Measurements from ENCODE around the gene WBP1L.

WBP1L gene

GRCh38 chr10:102712089-102712488 lies 31.7 kb upstream of the WBP1L start:
- Histone ChIP-seq H3K36me3 (ENCODE audit: low read depth) (no peaks in the 10 kb centered on the region), H3K27ac (ENCODE audit: poor library complexity, severe bottlenecking) (no peak overlapping the region), H3K27me3 (ENCODE audit: insufficient read depth, poor library complexity, severe bottlenecking) (no peaks in the 10 kb centered on the region), H3K4me3 (ENCODE audit: severe bottlenecking) (no peak overlapping the region), H3K4me1 (ENCODE audit: insufficient read depth, poor library complexity, severe bottlenecking) (peaks cover 8% of the 10 kb centered on the region), H3K9me3 (ENCODE audit: severe bottlenecking) (no peaks in the 10 kb centered on the region)
- TF ChIP-seq, protein P1, sequence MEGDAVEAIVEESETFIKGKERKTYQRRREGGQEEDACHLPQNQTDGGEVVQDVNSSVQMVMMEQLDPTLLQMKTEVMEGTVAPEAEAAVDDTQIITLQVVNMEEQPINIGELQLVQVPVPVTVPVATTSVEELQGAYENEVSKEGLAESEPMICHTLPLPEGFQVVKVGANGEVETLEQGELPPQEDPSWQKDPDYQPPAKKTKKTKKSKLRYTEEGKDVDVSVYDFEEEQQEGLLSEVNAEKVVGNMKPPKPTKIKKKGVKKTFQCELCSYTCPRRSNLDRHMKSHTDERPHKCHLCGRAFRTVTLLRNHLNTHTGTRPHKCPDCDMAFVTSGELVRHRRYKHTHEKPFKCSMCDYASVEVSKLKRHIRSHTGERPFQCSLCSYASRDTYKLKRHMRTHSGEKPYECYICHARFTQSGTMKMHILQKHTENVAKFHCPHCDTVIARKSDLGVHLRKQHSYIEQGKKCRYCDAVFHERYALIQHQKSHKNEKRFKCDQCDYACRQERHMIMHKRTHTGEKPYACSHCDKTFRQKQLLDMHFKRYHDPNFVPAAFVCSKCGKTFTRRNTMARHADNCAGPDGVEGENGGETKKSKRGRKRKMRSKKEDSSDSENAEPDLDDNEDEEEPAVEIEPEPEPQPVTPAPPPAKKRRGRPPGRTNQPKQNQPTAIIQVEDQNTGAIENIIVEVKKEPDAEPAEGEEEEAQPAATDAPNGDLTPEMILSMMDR (IDR thresholded peaks at IDR 0.05; ENCODE audit: poor library complexity, severe bottlenecking), result no peak
- DNase-seq (ENCODE audit: low spot score) (no peak), ATAC-seq (ENCODE audit: low read depth) (no peak)

GRCh38 chr10:102712843-102713538 lies 30.8 kb upstream of the WBP1L start:
- TF ChIP-seq, protein P1 (IDR thresholded peaks at IDR 0.05; ENCODE audit: poor library complexity, severe bottlenecking), result no peak
- peak overlapping the region; percentile 49 for H3K27ac ChIP-seq (ENCODE audit: poor library complexity, severe bottlenecking)
- no peaks in the 10 kb centered on the region for H3K27me3 ChIP-seq (ENCODE audit: insufficient read depth, poor library complexity, severe bottlenecking)
- ATAC-seq (ENCODE audit: low read depth) (no peak), DNase-seq (ENCODE audit: low spot score) (no peak)
- H3K9me3 ChIP-seq (ENCODE audit: severe bottlenecking), result no peaks in the 10 kb centered on the region
- peaks cover 8% of the 10 kb centered on the region for H3K4me1 ChIP-seq (ENCODE audit: insufficient read depth, poor library complexity, severe bottlenecking)
- H3K36me3 ChIP-seq (ENCODE audit: low read depth), result 0 out of 2 replicates have a peak, but pooled peaks cover 5% of the 10 kb centered on the region
- peak overlapping the region; percentile 94 for H3K4me3 ChIP-seq (ENCODE audit: severe bottlenecking)

DNA sequence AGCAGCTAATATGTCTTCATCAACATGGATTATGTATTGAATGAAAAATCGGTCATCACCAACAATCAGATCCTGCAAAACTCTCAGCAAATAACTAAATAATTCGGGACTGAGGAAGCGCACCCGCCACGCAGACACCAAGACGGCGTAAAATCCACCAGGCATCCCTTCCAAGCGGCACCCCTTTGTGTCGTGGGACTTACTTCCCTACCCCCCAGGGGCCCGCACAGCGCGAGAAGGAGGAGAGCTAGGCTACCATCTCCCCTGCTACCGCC lies 30.3 kb upstream of the WBP1L start:
- no peaks in the 10 kb centered on the region for H3K27me3 ChIP-seq (ENCODE audit: insufficient read depth, poor library complexity, severe bottlenecking)
- peak; percentile 61 for ATAC-seq (ENCODE audit: low read depth)
- TF ChIP-seq, protein P1 (IDR thresholded peaks at IDR 0.05; ENCODE audit: poor library complexity, severe bottlenecking), result peak; percentile 31
- no peaks in the 10 kb centered on the region for H3K9me3 ChIP-seq (ENCODE audit: severe bottlenecking)
- peaks cover 8% of the 10 kb centered on the region for H3K4me1 ChIP-seq (ENCODE audit: insufficient read depth, poor library complexity, severe bottlenecking)
- 0 out of 2 replicates have a peak, but pooled peaks cover 5% of the 10 kb centered on the region for H3K36me3 ChIP-seq (ENCODE audit: low read depth)
- peak overlapping the region; percentile 49 for H3K27ac ChIP-seq (ENCODE audit: poor library complexity, severe bottlenecking)
- no peak for DNase-seq (ENCODE audit: low spot score)
- H3K4me3 ChIP-seq (ENCODE audit: severe bottlenecking), result peak overlapping the region; percentile 94

DNA sequence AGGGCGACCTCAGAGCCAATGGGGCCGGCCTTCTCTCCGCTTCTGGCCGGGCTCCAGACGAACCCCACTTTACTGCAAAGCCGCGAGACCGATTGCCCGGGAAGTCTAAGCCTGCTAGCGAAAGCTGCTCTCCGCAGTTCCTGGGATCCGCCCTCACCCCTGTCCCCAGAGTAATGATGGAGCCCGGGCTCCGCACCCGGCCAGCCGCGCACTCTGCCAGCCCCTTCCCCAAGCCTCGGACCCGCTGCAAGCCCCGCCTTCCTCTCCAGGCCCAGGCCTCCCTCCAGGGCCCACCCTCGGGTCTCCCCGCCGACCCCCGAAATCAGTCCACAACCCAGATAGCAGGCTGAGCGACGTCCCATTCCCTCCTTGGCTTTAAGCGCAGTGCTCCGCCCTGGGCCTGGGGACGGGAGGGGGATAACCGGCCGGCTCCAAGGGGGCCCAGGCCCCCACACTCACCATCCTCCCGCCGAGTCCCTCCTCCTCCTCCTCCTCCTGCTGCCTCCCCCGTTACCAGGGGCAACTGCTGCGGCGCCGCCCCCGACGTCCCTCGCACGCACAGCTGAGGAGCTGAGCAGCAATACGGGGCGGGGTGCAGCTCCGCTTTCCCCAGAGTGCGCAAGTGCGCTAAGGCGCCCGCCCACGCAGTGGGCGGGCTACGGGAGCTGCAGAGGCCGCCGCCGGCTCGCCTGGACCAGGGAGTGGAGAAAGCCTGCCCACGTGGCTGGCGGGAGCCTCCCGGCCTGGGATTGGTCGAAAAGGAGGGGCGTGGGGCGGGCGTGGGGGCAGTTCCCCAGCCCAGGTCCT lies 29.7 kb upstream of the WBP1L start, which contains the start of gene ARL3:
TSS of gene ARL3 (minus strand) at position 584 of the 807 bp plus-strand sequence. CDS start at position 462, 122 bp downstream.
- H3K4me3 ChIP-seq (ENCODE audit: severe bottlenecking), result peak within 1 kb of the TSS; percentile 94
- H3K36me3 ChIP-seq (ENCODE audit: low read depth), result 0 out of 2 replicates have a peak, but pooled peaks cover 5% of the 10 kb centered on the region
- TF ChIP-seq, protein P1 (IDR thresholded peaks at IDR 0.05; ENCODE audit: poor library complexity, severe bottlenecking), result no peak
- peaks cover 8% of the 10 kb centered on the region for H3K4me1 ChIP-seq (ENCODE audit: insufficient read depth, poor library complexity, severe bottlenecking)
- no peaks in the 10 kb centered on the region for H3K27me3 ChIP-seq (ENCODE audit: insufficient read depth, poor library complexity, severe bottlenecking)
- ATAC-seq (ENCODE audit: low read depth) (peak; percentile 85), DNase-seq (ENCODE audit: low spot score) (peak; percentile 99)
- peak within 1 kb of the TSS; percentile 49 for H3K27ac ChIP-seq (ENCODE audit: poor library complexity, severe bottlenecking)
- H3K9me3 ChIP-seq (ENCODE audit: severe bottlenecking), result no peaks in the 10 kb centered on the region

Data from RWPE2 (cell line).